NCI-H187 (cell line): ENCODE results near the gene KREMEN2.
"Not testable (repeated sequence)": the region's sequence is repeated elsewhere in the genome, so short reads cannot be mapped to it uniquely, and the experiment has no call there.

ENCODE experiments used
- DNase-seq, 2 experiments: peaks; one replicate each; lab custom pipeline; 2025; lab: John Stamatoyannopoulos, UW

Gene KREMEN2, protein sequence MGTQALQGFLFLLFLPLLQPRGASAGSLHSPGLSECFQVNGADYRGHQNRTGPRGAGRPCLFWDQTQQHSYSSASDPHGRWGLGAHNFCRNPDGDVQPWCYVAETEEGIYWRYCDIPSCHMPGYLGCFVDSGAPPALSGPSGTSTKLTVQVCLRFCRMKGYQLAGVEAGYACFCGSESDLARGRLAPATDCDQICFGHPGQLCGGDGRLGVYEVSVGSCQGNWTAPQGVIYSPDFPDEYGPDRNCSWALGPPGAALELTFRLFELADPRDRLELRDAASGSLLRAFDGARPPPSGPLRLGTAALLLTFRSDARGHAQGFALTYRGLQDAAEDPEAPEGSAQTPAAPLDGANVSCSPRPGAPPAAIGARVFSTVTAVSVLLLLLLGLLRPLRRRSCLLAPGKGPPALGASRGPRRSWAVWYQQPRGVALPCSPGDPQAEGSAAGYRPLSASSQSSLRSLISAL

DNA sequence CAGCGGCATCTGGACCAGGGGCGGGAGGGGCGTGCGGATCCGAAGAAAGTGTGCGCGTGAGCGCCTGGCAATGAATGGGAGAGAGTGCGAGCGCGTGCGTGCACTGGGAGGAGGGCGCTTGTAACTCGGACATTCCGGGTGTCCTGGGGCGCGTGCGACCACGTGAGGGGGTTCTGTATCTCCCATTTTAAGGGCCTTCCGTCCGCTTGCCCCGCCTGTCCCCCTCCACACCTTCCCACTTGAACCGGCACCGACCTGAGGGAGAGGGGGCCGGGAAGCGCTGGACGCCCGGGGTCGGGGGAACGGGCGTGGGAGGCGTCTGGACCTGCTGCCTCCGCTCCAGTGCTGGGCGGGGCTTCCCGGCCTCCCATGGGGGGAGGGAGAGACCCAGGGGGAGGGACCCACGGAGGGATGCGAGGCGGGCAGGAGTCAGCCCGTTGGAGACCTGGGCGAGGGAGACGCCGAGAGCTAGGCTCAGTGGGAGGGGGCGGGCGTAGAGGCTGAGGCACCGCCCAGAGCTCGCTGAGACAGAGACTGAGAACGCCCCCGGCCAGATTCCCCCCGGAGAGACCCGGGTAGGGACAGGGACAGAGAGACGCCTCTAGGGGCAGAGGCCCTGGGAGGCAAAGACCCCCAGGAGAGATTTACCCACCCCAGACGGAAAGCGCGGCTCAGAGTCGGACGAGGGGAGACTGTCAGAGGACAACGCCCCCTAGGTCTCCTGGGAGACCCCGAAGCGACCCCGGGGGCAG, at the start of gene KREMEN2:
Gene KREMEN2 (plus strand): TSS at position 553 of the 752 bp plus-strand sequence. CDS start 246 bp downstream, outside the sequence.
- peak in 1 of 2 experiments; percentile 71 for DNase-seq

- DNase-seq, result no peak
Measured at GRCh38 chr16:2915196-2915929, 48.7 kb upstream of the KREMEN2 start.

- DNase-seq, result peak in 1 of 2 experiments; percentile 60
Measured at GRCh38 chr16:2919511-2920255, 44.4 kb upstream of the KREMEN2 start.

DNA sequence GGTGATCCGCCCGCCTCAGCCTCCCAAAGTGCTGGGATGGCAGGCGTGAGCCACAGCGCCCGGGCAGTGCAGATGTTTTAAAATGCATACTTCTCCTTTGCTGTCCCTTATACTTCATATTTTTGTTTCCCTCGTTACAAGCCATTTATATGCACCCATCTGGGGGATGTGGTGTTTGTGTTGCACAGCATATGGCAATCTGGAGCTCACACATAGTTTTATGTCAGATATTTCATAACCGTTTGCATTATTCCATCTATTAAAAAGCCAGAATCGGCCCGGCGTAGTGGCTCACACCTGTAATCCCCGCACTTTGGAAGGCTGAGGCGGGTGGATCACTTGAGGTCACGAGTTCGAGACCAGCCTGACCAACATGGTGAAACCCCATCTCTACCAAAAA, 40.6 kb upstream of the KREMEN2 start:
- DNase-seq, result no peak

DNA sequence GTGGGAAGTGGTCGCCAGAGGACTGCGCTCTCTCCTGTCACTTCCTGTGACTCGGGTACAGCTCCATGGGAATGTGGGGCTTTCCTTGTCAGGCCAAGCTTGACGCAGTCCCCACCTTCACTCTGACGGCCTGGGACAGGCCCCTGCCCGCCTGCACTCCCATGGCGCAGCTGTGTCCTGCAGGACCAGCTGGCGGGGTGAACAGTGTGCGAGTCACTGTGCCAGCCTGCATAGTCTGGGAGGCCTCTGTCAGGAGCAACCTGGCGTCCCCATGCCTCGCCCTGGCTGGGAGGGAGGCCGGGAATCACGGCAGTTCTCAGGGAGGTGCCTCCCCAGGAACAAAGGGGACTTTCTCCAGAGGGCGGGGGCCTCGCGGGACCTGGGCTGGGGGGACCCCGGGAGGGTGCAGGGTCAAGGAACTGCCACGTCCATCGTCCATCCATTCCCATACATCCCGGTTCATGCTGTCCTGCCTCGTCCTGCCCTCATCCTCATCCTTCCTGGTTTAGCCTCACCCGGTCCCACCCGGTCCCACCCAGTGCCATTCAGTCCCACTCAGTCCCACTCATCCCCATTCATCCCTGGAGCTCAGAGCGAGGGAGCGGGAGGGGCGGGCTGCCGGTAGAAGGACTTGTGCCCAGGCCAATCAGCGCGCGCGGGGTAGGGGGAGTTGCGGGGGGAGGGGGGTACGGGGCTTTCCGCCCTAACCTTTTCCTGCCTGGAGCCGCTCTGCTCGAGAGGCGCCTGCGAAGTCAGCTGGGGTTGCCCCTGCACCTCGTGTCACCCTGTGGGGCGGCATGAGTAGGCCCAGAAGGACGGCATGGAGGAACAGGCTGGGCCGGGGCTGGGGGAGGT, 38.9 kb upstream of the KREMEN2 start:
- DNase-seq, result no peak

GRCh38 chr16:2925951-2926649, 38.0 kb upstream of the KREMEN2 start:
- no peak for DNase-seq

GRCh38 chr16:2926650-2926999, 37.5 kb upstream of the KREMEN2 start:
- no peak for DNase-seq

- DNase-seq, result peak; percentile 93
Measured at GRCh38 chr16:2927010-2927646, 36.9 kb upstream of the KREMEN2 start.

DNA sequence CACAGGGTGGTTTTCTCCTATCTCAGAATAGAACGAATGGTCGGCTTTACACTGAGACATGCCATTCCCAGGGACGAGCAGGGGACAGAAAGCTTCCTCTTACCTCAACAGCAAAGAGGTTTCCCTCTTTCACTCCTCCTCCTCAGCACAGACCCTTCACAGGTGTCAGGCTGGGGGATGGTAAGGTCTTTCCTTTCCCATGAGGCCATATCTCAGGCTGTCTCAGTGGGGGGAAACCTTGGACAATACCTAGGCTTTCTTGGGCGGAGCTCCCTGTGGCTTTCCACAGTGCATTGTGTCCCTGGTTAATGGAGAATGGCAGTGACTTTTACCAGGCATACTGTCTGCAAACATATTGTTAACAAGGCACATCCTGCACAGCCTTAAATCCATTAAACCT, 35.9 kb upstream of the KREMEN2 start:
- DNase-seq, result not testable (repeated sequence)

GRCh38 chr16:2928796-2929195, 35.3 kb upstream of the KREMEN2 start:
- no peak for DNase-seq

DNA sequence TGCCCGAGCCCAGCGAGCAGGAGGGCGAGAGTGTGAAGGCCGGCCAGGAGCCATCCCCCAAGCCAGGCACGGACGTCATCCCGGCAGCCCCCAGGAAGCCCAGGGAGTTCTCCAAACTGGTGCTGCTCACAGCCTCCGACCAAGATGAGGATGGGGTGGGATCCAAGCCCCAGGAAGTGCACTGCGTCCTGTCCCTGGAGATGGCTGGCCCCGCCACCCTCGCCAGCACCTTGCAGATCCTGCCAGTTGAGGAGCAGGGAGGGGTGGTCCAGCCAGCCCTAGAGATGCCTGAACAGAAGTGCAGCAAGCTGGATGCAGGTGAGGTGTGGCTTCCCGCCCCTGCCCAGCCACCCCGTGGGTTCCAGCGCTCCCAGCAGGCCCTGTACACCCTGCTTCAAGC, 34.4 kb upstream of the KREMEN2 start:
- no peak for DNase-seq

DNA sequence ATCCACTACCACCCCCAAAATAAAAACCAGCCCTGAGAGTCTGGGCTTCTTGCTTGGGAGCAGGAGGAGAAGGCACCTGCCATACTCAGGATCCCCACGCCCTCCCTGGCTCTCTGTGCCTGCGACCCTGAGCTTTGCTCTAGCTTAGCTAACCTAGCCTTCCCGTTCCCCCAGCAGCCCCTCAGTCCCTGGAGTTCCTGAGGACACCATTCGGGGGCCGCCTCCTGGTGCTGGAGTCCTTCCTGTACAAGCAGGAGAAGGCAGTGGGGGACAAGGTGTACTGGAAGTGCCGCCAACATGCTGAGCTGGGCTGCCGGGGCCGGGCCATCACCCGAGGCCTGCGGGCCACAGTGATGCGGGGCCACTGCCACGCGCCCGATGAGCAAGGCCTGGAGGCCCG, 33.8 kb upstream of the KREMEN2 start:
- no peak for DNase-seq

DNA sequence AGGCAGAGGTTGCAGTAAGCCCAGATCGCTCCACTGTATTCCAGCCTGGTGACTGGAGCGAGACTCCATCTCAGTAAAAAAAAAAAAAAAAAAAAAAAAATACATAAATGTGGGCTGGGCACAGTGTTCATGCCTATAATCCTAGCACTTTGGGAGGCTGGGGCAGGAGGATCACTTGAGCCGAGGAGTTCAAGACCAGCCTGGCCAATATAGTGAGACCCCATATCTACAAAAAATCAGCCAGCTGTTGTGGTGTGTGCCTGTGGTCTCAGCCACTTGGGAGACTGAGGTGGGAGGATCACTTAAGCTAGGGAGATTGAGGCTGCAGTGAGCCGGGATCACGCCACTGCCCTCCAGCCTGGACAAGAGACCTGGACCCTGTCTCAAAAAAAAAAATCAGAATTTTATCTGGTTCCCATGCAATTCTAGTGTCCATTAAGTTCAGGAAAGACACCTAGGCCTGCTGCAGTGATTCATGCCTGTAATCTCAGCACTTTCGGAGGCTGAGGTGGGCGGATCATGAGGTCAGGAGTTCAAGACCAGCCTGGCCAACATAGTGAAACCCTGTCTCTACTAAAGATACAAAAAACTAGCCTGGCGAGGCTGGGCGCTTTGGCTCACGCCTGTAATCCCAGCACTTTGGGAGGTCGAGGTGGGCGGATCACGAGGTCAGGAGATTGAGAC, 32.7 kb upstream of the KREMEN2 start:
- not testable (repeated sequence) for DNase-seq

DNA sequence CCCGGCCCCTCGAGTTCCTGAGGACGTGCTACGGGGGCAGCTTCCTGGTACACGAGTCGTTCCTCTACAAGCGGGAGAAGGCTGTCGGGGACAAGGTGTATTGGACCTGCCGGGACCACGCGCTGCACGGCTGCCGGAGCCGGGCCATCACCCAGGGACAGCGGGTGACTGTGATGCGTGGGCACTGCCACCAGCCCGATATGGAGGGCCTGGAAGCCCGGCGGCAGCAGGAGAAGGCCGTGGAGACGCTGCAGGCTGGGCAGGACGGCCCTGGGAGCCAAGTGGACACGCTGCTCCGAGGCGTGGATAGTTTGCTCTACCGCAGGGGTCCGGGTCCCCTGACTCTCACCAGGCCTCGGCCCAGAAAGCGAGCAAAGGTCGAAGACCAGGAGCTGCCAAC, 30.9 kb upstream of the KREMEN2 start:
- DNase-seq, result no peak

DNA sequence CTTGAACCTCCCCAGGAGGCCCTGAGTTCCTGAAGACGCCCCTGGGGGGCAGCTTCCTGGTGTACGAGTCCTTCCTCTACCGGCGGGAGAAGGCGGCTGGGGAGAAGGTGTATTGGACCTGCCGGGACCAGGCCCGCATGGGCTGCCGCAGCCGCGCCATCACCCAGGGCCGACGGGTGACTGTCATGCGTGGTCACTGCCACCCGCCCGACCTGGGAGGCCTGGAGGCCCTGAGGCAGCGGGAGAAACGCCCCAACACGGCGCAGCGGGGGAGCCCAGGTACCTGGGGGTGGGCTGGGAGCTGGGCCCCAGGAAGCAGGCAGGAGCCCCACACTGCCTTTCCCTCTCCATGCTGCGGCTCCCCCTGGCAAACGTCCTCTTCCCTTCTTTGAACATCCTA, 30.4 kb upstream of the KREMEN2 start:
- no peak for DNase-seq

DNA sequence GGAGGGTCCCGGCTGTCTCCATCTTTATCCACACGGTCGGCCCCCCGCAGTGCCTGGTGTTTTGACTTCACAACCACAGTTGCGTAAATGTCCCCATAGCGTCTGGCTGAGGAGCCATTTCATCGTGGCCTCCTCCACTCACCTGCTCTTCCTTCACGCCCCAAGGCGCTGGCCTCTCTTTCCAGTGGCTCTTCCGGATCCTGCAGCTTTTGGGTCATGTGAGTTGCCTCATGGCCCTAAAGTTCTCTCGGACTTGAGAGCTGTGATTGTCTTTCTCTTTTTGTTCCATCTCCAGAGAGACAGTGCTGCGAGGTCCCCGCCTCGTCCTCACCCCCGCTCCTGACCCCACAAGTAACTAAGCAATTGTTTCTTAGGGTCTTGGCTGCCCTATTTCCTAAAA, 29.6 kb upstream of the KREMEN2 start:
- no peak for DNase-seq

DNA sequence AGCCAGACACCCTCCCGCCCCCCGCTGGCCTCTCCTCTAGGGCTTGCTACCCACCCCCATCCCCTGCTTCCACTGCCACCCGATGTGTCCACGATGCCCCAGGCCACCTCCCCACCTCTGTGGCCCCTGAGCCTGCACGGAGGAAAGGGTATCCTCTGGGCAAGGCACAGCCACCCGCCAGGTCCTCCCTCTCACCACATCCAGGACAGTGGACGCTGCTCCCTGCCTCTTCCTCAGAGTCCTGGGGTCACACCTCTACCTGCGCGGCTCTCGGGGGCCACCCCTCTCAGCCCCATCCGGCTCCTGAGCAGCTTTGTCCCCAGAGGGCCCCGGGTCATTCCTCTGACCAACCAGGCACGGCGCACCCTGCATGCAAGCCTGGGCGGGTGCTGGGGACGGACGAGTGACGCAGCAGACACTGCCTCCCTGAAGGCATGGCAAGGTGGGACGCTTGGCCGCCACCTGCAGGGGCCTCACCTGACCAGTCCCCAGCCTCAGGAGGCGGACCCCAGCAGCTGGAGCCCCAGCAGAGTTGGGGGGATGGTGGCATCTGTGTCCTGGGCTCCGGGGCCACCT, 27.6 kb upstream of the KREMEN2 start:
- no peak for DNase-seq

GRCh38 chr16:2937170-2937569, 26.9 kb upstream of the KREMEN2 start:
- no peak for DNase-seq

- no peak for DNase-seq
Measured at GRCh38 chr16:2938206-2938605, 25.9 kb upstream of the KREMEN2 start.
